ENCODE results near the gene CEP152.
"Not testable (repeated sequence)": the region's sequence is repeated elsewhere in the genome, so short reads cannot be mapped to it uniquely, and the experiment has no call there.

The CEP152 gene

DNA sequence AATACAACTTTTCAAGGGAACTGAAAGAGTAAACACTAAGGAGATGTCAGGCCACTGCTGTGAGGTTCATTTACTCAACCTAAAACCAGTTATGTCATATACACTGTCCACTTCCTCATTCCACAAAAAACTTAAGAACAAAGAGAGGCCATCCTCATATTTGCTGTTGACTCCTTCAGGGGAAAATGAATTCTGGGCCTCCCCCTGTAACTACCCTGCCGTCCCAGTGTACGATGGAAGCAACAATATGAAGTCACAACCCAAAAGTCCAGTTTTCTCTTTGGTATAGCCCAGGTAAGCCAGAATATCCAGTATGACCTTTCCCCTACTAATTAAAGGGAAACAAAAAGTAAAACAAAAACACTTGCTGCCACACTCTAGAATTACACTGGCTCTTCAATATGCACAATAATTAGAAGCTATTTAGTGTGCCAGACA lies 16.2 kb downstream of the CEP152 start:
- ChIA-PET POLR2A (no interaction called here), CTCF (no interaction called here)
- Histone ChIP-seq H3K9me3 (ENCODE audit: control insufficient read depth, insufficient read depth, low read depth, low read length) (no peaks in the 10 kb centered on the region), H3K27ac (ENCODE audit: extremely low read depth, low read depth, low read length) (no peak overlapping the region), H3K4me3 (ENCODE audit: low read depth, low read length) (no peak overlapping the region), H3K4me1 (ENCODE audit: control insufficient read depth, insufficient read depth, low read length) (peaks cover 5% of the 10 kb centered on the region), H3K36me3 (ENCODE audit: control insufficient read depth in 2 of 2, insufficient read depth in 1 of 2, low read length in 2 of 2) (peaks cover 18 to 45% of the 10 kb centered on the region in 2 experiments)
- TF ChIP-seq, protein P1, sequence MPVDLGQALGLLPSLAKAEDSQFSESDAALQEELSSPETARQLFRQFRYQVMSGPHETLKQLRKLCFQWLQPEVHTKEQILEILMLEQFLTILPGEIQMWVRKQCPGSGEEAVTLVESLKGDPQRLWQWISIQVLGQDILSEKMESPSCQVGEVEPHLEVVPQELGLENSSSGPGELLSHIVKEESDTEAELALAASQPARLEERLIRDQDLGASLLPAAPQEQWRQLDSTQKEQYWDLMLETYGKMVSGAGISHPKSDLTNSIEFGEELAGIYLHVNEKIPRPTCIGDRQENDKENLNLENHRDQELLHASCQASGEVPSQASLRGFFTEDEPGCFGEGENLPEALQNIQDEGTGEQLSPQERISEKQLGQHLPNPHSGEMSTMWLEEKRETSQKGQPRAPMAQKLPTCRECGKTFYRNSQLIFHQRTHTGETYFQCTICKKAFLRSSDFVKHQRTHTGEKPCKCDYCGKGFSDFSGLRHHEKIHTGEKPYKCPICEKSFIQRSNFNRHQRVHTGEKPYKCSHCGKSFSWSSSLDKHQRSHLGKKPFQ (tag by site-specific recombination; IDR thresholded peaks at IDR 0.05): no peak
- TF ChIP-seq ZNF112 (tag by site-specific recombination; IDR thresholded peaks at IDR 0.05) (no peak), ZIC2 (tag by site-specific recombination; IDR thresholded peaks at IDR 0.05) (no peak), GLI2 (tag by site-specific recombination; IDR thresholded peaks at IDR 0.05; ENCODE audit: borderline replicate concordance, low read depth) (no peak), ZNF211 (tag by site-specific recombination; IDR thresholded peaks at IDR 0.05; ENCODE audit: low read depth) (no peak), ZNF274 (IDR thresholded peaks at IDR 0.05; ENCODE audit: low read length) (no peak), ZNF274 (tag by site-specific recombination; IDR thresholded peaks at IDR 0.05; ENCODE audit: borderline replicate concordance) (no peak)
- TF ChIP-seq, protein P2, sequence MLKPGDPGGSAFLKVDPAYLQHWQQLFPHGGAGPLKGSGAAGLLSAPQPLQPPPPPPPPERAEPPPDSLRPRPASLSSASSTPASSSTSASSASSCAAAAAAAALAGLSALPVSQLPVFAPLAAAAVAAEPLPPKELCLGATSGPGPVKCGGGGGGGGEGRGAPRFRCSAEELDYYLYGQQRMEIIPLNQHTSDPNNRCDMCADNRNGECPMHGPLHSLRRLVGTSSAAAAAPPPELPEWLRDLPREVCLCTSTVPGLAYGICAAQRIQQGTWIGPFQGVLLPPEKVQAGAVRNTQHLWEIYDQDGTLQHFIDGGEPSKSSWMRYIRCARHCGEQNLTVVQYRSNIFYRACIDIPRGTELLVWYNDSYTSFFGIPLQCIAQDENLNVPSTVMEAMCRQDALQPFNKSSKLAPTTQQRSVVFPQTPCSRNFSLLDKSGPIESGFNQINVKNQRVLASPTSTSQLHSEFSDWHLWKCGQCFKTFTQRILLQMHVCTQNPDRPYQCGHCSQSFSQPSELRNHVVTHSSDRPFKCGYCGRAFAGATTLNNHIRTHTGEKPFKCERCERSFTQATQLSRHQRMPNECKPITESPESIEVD (tag by site-specific recombination; IDR thresholded peaks at IDR 0.05): no peak
- TF ChIP-seq, protein P3, sequence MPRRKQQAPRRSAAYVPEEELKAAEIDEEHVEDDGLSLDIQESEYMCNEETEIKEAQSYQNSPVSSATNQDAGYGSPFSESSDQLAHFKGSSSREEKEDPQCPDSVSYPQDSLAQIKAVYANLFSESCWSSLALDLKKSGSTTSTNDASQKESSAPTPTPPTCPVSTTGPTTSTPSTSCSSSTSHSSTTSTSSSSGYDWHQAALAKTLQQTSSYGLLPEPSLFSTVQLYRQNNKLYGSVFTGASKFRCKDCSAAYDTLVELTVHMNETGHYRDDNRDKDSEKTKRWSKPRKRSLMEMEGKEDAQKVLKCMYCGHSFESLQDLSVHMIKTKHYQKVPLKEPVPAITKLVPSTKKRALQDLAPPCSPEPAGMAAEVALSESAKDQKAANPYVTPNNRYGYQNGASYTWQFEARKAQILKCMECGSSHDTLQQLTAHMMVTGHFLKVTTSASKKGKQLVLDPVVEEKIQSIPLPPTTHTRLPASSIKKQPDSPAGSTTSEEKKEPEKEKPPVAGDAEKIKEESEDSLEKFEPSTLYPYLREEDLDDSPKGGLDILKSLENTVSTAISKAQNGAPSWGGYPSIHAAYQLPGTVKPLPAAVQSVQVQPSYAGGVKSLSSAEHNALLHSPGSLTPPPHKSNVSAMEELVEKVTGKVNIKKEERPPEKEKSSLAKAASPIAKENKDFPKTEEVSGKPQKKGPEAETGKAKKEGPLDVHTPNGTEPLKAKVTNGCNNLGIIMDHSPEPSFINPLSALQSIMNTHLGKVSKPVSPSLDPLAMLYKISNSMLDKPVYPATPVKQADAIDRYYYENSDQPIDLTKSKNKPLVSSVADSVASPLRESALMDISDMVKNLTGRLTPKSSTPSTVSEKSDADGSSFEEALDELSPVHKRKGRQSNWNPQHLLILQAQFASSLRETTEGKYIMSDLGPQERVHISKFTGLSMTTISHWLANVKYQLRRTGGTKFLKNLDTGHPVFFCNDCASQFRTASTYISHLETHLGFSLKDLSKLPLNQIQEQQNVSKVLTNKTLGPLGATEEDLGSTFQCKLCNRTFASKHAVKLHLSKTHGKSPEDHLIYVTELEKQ (tag by site-specific recombination; IDR thresholded peaks at IDR 0.05; ENCODE audit: borderline replicate concordance): no peak

DNA sequence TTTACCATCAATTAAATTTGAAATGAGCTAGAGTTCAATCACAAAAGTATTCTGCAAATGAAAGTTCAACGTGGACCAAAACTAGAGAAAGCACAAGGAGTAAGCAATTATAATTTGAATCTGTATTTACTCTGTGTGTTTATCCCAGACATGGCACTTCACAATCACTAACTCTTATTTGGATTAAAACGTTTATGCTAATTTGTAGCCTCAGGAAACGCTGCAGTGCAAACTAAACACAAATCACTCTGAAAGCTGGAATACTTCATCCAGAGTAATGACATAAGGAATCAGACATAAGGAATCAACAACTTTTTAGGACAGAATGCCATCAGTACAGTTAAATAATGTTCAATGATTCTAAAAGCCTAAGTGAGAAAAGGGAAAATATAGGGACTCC lies 18.5 kb downstream of the CEP152 start:
- Histone ChIP-seq H3K4me3 (ENCODE audit: low read depth, low read length) (no peak overlapping the region), H3K27ac (ENCODE audit: extremely low read depth, low read depth, low read length) (no peak overlapping the region), H3K36me3 (ENCODE audit: control insufficient read depth in 2 of 2, insufficient read depth in 1 of 2, low read length in 2 of 2) (peaks cover 25 to 62% of the 10 kb centered on the region in 2 experiments), H3K9me3 (ENCODE audit: control insufficient read depth, insufficient read depth, low read depth, low read length) (no peaks in the 10 kb centered on the region), H3K4me1 (ENCODE audit: control insufficient read depth, insufficient read depth, low read length) (no peaks in the 10 kb centered on the region)
- ChIA-PET CTCF (no interaction called here), POLR2A (no interaction called here)
- TF ChIP-seq ZNF423 (tag by site-specific recombination; IDR thresholded peaks at IDR 0.05): no peak
- no peak for TF ChIP-seq SP7 (tag by site-specific recombination; IDR thresholded peaks at IDR 0.05)
- TF ChIP-seq TRIM28 (IDR thresholded peaks at IDR 0.05; ENCODE audit: borderline replicate concordance, low read length): no peak
- TF ChIP-seq ZNF777 (tag by site-specific recombination; IDR thresholded peaks at IDR 0.05; ENCODE audit: borderline replicate concordance): no peak
- no peak for TF ChIP-seq ZNF560 (tag by site-specific recombination; IDR thresholded peaks at IDR 0.05; ENCODE audit: borderline replicate concordance)
- TF ChIP-seq ZIC2 (tag by site-specific recombination; IDR thresholded peaks at IDR 0.05): no peak
- TF ChIP-seq ZNF473 (tag by site-specific recombination; IDR thresholded peaks at IDR 0.05): no peak
- no peak for TF ChIP-seq ZNF302 (tag by site-specific recombination; IDR thresholded peaks at IDR 0.05; ENCODE audit: low read depth)

DNA sequence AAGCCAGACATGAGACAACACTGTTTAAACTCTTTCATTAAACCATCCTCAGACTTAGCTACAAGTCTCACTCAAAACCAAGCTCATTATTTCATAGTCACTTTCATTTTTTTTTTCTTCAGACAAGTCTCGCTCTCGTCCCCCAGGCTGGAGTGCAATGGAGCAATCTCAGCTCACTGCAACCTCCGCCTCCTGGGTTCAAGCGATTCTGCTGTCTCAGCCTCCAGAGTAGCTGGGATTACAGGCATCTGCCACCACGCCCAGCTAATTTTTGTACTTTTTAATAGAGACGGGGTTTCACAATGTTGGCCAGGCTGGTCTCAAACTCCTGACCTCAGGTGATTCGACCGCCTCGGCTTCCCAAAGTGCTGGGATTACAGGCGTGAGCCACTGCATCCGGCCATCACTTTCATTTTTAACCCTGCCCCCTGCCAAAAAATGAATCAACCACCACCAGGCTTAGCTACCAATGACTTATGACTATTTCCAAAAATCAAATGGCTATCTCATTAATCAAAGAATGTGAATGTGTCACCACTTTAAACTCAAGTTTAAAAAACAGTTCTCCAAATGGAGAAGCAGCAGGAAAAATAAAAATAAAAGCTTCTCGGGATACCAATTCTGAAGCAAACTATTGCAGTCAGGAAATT lies 20.3 kb downstream of the CEP152 start:
- H3K27ac ChIP-seq (ENCODE audit: extremely low read depth, low read depth, low read length); H3K9me3 ChIP-seq (ENCODE audit: control insufficient read depth, insufficient read depth, low read depth, low read length); CTCF ChIA-PET; H3K4me3 ChIP-seq (ENCODE audit: low read depth, low read length); H3K4me1 ChIP-seq (ENCODE audit: control insufficient read depth, insufficient read depth, low read length): not testable (repeated sequence)
- peaks cover 19 to 49% of the 10 kb centered on the region in 2 experiments for H3K36me3 ChIP-seq (ENCODE audit: control insufficient read depth in 2 of 2, insufficient read depth in 1 of 2, low read length in 2 of 2)
- POLR2A ChIA-PET: interaction anchor here (1.6 kb wide), 1 partner anchor 20 kb away, joined by 4 read pairs; the partner anchor contains the start of gene CEP152

All from HEK293 (cell line).